ES-I3 (cell line): Measurements from ENCODE around the gene ACTG2.

Source experiments
- H3K36me3 ChIP-seq: 2 replicates; pipeline ENCODE4 v1.6.1; 2013; ENCODE audit warnings: mild to moderate bottlenecking, low read length, control low read depth, moderate library complexity; ENCODE audit not compliant: insufficient read depth
- H3K4me1 ChIP-seq: 2 replicates; pipeline ENCODE4 v1.6.1; 2013; ENCODE audit warnings: mild to moderate bottlenecking, control low read depth, low read length; ENCODE audit not compliant: insufficient read depth
- H3K9ac ChIP-seq: 2 replicates; pipeline ENCODE4 v1.6.1; 2013; ENCODE audit warnings: low read depth, mild to moderate bottlenecking, low read length, moderate library complexity
- H3K9me3 ChIP-seq: 2 replicates; pipeline ENCODE4 v1.6.1; 2013; ENCODE audit warnings: mild to moderate bottlenecking, low read length, moderate library complexity; ENCODE audit not compliant: control insufficient read depth, insufficient read depth

The ACTG2 gene

DNA sequence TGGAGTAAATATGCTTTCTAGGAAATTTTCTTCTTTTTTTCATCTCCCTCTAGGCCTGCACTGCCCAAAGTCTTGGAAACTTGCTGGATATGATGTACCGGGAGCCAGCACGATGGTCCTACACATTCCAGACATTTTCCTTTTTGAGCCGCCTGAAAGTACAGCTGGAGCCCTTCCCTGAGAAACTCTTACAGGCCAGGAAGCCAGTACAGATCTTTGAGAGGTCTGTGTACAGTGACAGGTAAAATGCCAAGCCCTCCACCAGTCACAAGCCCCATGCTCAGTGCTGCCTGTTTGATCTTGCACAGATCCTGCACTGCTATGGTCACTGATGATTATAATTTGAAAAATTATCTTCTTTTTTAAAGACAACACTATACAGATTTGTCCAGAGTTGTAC, 53.9 kb downstream of the ACTG2 start:
- Histone ChIP-seq H3K36me3 (peaks cover 29% of the 10 kb centered on the region), H3K4me1 (no peaks in the 10 kb centered on the region), H3K9ac (no peak overlapping the region), H3K9me3 (no peaks in the 10 kb centered on the region)

DNA sequence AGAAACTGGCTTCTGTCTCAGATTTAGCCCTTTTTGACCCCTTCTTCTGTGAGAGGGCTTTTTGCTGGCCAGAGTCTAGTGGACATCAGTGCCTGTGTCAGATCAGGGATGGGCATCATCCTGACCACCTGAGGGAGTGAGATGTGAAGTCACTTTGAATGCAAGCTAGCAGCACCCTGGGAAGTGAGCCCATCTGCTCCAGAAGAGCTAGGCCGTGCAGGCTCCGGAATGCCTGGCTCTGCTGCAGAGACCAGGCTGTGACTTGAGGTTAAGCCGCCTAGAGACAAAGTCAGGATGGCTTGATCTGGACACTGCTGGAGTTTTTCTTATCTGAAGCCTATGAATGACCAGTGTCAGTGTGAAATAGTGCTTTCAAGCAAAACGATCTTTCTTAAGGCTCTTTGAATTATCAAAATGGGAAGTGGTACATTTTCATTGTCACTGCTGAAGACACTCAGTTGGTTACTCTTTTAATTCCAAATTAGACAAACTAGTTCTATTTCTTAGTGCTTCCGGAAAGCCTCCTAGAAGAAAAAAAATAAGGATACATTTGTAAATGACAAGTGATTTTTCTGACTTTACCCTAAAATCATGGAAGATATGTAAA, 54.7 kb downstream of the ACTG2 start:
- Histone ChIP-seq H3K9me3 (no peaks in the 10 kb centered on the region), H3K36me3 (peaks cover 32% of the 10 kb centered on the region), H3K4me1 (no peaks in the 10 kb centered on the region), H3K9ac (no peak overlapping the region)

DNA sequence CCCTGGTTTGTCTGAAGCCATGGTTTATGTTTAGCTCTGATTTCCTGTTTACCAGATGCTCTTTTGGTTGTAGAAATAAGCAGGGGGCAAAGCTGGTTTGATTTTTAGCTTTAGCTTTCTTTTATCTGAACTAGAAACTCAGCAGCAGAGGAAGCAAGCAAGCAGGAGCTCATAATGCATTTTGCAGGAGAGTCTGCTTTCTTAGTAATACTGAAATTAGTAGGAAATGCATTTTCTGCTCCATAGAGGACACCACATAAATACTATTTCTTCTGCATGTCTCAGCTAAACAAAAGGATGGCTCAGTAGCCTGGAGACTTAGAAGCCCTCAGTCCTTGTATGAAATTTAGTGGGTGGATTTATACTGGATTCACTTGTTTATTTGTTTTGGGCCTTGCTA, 57.0 kb downstream of the ACTG2 start:
- Histone ChIP-seq H3K9ac (no peak overlapping the region), H3K36me3 (peaks cover 34% of the 10 kb centered on the region), H3K9me3 (no peaks in the 10 kb centered on the region), H3K4me1 (no peaks in the 10 kb centered on the region)

DNA sequence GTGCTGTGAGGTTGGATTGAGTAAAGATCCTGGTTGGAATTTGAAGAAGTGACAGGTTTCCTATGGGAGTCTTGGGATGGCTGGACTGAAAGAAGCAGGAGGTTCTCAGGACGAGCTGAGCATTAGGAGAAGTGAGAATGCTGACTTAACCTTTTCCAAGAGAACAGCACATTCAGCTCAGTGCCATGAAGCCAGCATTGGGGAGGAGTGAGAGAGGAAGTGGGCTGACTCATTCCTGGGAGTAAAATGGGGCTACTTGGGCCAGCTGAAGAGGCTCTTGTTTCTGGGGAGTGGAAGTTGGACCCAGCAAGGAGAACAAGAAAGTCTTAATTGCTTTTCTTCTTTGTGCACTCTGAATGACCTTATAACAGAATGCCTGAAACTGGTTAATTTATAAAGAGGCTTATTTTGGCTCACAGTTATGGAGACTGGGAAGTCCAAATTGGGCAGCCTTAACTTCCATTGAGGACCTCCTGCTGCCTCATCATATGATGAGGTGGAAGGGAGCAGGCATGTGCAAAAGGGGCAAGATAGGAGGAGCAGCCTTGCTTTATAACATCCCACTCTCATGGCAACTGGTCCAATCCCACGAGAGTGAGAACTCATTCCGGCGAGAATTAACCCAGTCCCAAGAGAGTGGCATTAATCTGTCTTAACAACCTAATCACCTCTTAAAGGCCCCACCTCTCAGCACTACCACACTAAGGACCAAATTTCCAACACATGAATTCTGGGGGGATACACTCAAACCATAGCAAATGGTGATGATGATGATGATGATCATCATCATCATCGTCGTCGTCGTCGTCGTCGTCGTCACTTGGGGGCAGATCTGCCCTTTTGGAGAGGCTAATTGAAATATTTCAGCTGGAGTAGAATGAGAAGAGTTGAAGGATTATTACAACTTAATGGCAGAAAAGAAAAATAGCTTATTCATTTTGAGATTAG, 60.0 kb downstream of the ACTG2 start:
- Histone ChIP-seq H3K4me1 (no peaks in the 10 kb centered on the region), H3K36me3 (peaks cover 30% of the 10 kb centered on the region), H3K9ac (no peak overlapping the region), H3K9me3 (no peaks in the 10 kb centered on the region)

DNA sequence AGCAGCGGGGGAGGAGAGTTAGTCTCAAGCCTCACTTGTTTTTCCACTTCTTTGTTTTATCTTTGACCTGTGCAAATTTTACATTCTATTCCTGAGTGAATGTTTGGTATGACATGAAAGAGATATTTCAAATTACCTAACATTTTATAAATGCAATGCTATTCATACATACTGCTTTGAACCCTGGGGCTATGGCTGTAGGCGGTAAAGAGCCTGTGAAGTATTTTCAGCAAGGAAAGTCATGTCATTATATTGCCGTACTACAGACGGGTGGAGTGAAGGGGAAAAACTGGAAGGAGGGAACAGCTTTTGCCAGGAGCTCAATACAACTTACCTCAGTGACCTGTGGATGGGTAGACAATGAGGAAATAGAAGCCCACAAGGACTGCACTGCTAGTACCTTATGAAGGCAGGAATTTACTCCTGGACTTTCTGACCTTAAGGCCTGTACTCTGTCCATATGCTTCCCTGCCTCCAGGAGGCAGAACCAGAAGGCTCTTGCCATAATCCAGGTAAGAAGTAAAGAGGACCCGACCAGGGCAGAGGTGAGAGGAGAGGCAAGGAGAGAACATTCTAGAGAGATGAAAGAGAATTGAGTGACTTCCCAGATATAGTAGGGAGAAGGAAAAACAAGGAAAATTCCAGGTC, 63.5 kb downstream of the ACTG2 start:
- Histone ChIP-seq H3K4me1 (no peaks in the 10 kb centered on the region), H3K9me3 (no peaks in the 10 kb centered on the region), H3K9ac (no peak overlapping the region), H3K36me3 (peaks cover 25% of the 10 kb centered on the region; the same call in 1 of the 2 replicates)

DNA sequence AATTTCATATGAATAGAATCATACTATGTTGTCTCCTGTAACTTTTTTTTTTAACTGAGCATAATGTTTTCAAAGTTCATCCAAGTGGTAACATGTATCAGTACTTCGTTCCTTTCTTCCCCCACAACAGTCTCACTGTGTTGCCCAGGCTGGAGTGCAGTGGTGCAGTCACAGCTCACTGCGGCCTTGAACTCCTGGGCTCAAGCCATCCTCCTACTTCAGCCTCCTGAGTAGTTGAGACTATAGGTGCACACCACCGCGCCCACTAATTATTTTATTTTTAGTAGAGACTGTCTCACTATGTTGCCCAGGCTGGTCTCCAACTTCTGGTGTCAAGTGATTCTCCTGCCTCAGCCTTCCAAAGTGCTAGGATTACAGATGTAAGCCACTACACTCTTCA, 68.5 kb downstream of the ACTG2 start:
- Histone ChIP-seq H3K4me1 (no peaks in the 10 kb centered on the region), H3K36me3 (peaks cover 18% of the 10 kb centered on the region; the same call in 1 of the 2 replicates), H3K9ac (no peak overlapping the region), H3K9me3 (no peaks in the 10 kb centered on the region)

DNA sequence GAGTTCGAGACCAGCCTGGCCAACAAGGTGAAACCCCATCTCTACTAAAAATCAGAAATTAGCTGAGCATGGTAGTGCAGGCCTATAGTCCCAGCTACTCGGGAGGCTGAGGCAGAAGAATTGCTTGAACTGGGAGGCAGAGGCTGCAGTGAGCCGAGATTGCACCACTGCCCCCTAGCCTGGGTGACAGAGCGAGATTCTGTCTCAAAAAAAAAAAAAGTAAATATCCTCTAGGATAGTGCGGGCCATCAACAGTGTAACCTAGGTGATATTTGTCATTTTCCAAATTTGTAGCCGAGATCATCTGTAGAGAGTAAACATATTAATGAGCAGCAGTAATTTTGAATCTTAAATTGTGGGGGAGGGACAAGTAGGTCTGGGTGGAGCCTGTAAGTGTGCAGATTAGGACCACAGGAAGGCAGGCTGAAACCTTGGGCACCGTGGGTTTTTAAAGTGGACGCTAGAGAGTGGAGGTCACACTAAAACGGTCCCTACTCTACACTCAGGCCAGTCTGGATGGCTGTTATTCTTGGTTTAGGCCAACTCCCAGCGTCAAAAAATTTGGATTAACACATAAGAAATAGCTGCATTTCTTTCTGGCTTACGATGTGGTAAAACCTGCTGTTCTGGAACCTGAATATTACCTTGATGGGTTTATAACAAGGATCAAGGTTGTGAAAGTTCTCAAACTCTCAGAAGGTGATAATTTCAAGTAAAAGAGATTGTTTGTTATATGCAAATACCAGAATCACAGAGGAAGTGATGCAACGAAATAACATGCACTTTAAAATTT, 69.2 kb downstream of the ACTG2 start:
- Histone ChIP-seq H3K9me3 (no peaks in the 10 kb centered on the region), H3K4me1 (no peaks in the 10 kb centered on the region), H3K36me3 (peaks cover 13% of the 10 kb centered on the region; the same call in 1 of the 2 replicates), H3K9ac (no peak overlapping the region)

DNA sequence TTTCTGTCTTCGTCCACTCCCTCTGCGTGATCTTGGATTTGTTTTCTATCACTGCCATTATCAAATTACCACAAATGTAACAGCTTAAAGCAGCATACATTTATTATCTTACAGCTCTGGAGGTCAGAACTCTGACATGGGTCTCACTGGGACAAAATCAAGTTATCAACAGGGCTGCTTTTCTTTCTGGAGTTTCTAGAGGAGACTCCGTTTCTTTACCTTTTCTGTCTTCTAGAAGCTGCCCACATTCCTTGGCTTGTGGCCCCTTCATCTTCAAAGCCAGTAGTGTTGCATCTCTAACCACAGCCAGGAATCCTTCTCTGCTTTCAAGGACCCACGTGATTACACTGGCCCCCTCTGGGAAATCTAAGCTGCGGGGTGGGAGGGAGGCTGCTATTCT, 70.0 kb downstream of the ACTG2 start:
- H3K9me3 ChIP-seq, result no peaks in the 10 kb centered on the region
- peaks cover 10% of the 10 kb centered on the region; the same call in 1 of the 2 replicates for H3K36me3 ChIP-seq
- H3K4me1 ChIP-seq, result no peaks in the 10 kb centered on the region
- H3K9ac ChIP-seq, result no peak overlapping the region

DNA sequence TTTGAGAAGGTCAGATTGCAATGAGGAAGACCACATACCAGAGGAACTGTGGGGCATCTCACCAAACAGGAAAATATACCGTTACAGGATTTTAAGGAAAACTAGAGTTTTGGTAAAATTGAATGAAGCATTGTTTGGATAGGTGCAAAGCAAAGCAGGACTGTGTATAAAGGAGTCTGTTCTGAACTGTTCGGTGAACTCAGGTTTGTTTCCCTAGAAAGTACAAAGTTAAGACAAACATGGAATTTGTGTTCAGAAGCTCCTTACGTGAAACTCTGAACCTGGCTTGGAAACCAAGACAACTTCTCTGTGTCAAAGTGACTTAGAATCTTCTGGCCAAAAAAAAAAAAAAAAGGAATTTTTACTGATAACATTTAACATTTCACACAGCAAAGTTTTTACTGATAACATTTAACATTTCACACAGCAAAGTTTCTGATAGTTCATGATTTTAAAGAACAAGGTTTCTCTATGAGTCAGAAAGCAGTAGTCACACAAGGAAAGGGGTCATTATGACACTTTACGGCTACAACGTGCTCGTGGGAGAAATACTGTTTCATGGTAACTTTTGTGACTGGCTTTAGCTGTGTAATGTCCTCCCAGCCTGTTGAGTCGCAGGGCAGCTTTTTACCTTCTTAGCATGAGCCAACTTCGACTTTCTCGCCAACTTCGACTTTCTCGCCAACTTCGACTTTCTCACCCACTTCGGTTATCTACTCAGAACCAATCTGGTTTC, 70.7 kb downstream of the ACTG2 start:
- H3K4me1 ChIP-seq, result no peaks in the 10 kb centered on the region
- H3K9me3 ChIP-seq, result no peaks in the 10 kb centered on the region
- H3K9ac ChIP-seq, result no peak overlapping the region
- H3K36me3 ChIP-seq, result peaks cover 5% of the 10 kb centered on the region; the same call in 1 of the 2 replicates

DNA sequence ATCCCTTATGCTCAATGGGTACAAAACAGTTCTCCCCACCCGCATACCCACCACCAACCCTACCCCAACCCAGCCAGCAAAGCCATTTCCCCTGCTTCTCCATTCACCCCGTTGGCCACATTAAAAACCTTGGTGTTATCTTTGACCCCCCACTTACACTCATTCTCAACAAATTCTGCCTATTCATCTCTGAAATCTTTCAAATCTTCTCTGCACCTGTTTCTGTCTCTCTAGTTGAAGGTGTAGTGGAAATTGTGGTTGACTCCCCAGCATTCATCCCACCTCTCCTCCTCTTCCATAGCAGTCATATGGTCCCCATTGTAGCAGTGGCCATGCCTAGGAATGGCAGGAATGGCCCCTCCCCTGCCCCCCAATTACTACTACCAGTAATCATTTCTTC, 71.4 kb downstream of the ACTG2 start:
- Histone ChIP-seq H3K36me3 (no peaks in the 10 kb centered on the region; the same call in 1 of the 2 replicates), H3K9me3 (no peaks in the 10 kb centered on the region), H3K9ac (no peak overlapping the region), H3K4me1 (no peaks in the 10 kb centered on the region)

DNA sequence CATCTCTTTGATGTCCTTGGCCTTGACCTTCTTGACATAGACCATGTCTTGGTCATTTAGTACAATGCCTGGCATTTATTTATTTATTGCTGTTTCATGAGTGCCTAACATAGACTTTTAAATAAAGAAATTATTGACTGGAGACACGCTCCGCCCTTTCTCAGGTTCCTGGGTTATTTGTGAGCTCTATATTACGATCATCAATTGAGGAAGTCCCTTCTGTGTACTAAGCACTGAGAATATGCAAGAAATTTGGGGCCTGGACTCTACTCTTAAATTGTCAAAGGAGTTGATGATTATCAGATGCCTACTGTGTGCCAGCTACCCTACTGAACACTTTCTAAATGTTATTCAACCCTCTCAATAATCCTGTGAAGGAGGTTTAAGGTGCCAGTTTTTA, 72.2 kb downstream of the ACTG2 start:
- H3K4me1 ChIP-seq, result no peaks in the 10 kb centered on the region
- H3K9me3 ChIP-seq, result no peaks in the 10 kb centered on the region

DNA sequence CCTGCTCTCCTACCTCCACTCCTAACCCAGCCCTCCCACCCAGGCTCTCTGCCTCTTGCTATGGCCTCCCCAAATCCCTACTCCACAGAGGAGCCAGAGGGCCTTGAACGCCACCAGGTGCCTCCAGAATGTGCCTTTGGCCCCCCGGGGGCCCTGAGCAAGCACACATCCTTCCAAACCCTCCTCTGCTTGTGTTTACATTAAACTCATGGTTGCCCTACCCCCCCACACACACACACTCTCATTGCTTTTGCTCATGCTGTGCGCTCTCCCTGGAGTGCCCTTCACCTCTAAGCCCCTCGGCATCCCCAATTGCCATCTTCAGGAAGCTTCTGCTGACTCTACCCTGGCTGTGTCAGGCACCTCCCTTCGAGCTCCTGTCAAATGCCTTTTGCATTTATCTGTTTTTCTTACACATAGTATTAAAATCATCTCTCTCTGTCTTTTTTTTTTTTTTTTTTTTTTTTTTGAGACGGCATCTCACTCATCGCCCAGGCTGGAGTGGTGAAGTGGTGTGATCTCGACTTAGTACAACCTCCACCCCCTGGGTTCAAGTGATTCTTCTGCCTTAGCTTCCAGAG, 75.6 kb downstream of the ACTG2 start:
- Histone ChIP-seq H3K9ac (no peak overlapping the region), H3K9me3 (no peaks in the 10 kb centered on the region), H3K4me1 (peaks cover 8% of the 10 kb centered on the region), H3K36me3 (no peaks in the 10 kb centered on the region)

More for the DNA sequence above, 72.2 kb downstream of the ACTG2 start:
- Histone ChIP-seq H3K36me3 (no peaks in the 10 kb centered on the region; the same call in 1 of the 2 replicates), H3K9ac (no peak overlapping the region)

DNA sequence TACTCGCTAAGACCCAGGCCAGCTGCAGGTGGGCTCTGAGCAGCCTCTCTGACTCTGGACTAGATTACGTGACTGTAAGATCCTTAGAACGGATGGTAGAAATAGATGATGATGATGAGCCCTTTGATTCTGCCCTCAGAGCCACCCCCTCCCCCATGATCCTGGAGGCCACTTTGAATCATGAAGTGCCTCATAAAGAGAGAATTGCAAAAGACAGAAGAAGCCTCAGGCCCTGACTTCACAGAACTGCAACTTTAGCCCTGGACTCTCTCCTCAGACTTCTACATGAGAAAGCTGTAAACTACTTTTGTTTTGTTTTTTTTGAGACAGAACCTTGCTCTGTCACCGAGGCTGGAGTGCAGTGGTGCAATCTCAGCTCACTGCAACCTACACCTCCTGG, 76.5 kb downstream of the ACTG2 start:
- Histone ChIP-seq H3K36me3 (no peaks in the 10 kb centered on the region), H3K9ac (no peak overlapping the region), H3K9me3 (no peaks in the 10 kb centered on the region), H3K4me1 (peaks cover 8% of the 10 kb centered on the region)
